Smooth muscle cell (in vitro differentiated cells): ENCODE measurements around the gene SPINT2. TPM values are rescaled to one million over a fixed set of nuclear protein-coding genes. Genes with fewer than 3 reads are reported as not detected.

Experiments
- DNase-seq: peaks from one replicate; lab custom pipeline; 2025; ENCODE audit not compliant: unreplicated experiment; lab: John Stamatoyannopoulos, UW
- H2AFZ ChIP-seq: fragments of 200-600 bp; sonication (generic); 2 replicates; pipeline ENCODE4 v1.6.0; 2016; ENCODE audit warnings: antibody characterized with exemption, low read depth, mild to moderate bottlenecking
- H3F3A ChIP-seq: fragments of 200-600 bp; sonication (generic); 2 replicates; pipeline ENCODE4 v1.6.0; 2017; ENCODE audit warnings: antibody characterized with exemption, low read depth
- H3K27ac ChIP-seq: fragments of 200-600 bp; sonication (generic); 2 replicates; pipeline ENCODE4 v1.5.1; 2016; ENCODE audit warnings: low read depth, mild to moderate bottlenecking
- H3K27me3 ChIP-seq: fragments of 200-600 bp; sonication (generic); 2 replicates; pipeline ENCODE4 v1.6.1; 2016; ENCODE audit warnings: low read depth, mild to moderate bottlenecking
- H3K36me3 ChIP-seq: fragments of 200-600 bp; sonication (generic); 2 replicates; pipeline ENCODE4 v1.5.1; 2016; ENCODE audit warnings: low read depth
- H3K4me1 ChIP-seq: fragments of 200-600 bp; sonication (generic); 2 replicates; pipeline ENCODE4 v1.5.1; 2016; ENCODE audit warnings: low read depth
- H3K4me2 ChIP-seq: fragments of 200-600 bp; sonication (generic); 2 replicates; pipeline ENCODE4 v1.6.0; 2016; ENCODE audit warnings: mild to moderate bottlenecking
- H3K4me3 ChIP-seq: fragments of 200-600 bp; sonication (generic); 2 replicates; pipeline ENCODE4 v1.5.1; 2016; ENCODE audit warnings: mild to moderate bottlenecking
- H3K79me2 ChIP-seq: fragments of 200-600 bp; sonication (generic); 2 replicates; pipeline ENCODE4 v1.6.0; 2016; ENCODE audit warnings: low read depth, mild to moderate bottlenecking
- H3K9ac ChIP-seq: fragments of 200-600 bp; sonication (generic); 2 replicates; pipeline ENCODE4 v1.6.0; 2016; ENCODE audit warnings: low read depth
- H3K9me3 ChIP-seq: fragments of 200-600 bp; sonication (generic); replicated peaks from 2 replicates; pipeline ENCODE4 v1.5.1; 2016; ENCODE audit warnings: low read depth
- H4K20me1 ChIP-seq: fragments of 200-600 bp; sonication (generic); 2 replicates; pipeline ENCODE4 v1.6.0; 2016; ENCODE audit warnings: low read depth
- CTCF ChIP-seq: fragments of 200-600 bp; sonication (generic); IDR thresholded peaks from 2 replicates; pipeline ENCODE4 v1.5.1; 2017; ENCODE audit warnings: borderline replicate concordance, mild to moderate bottlenecking, antibody characterized with exemption; ENCODE audit not compliant: insufficient read depth, poor library complexity, severe bottlenecking
- WGBS: methylation state at CpG from one replicate; pipeline ENCODE4 v1.1.7; 2016; ENCODE audit warnings: low lambda C conversion rate; 5-methylcytosine and 5-hydroxymethylcytosine counted together
- polyA plus RNA-seq: library from polyadenylated mRNA; unstranded; fragments of >200 nt; fragmentation: Nextera tagmentation; extraction: Ambion mirVana; gene quantifications from 2 replicates; pipeline ENCODE4 v1.2.1, GENCODE V29; 2016
- total RNA-seq: library from RNA; depleted of rRNA; stranded (reverse); fragments of >200 nt; gene quantifications from 2 replicates; pipeline ENCODE4 v1.2.3, GENCODE V29; 2014

The SPINT2 gene
- total and polyA plus RNA-seq, 2 experiments from 2014 or later, result 153 to 201 TPM

GRCh38 chr19:38262585-38263268 lies 1.6 kb upstream of the SPINT2 start:
- H3K36me3 ChIP-seq, result no peaks in the 10 kb centered on the region
- 91% methylated on average over 7 of the region's 7 CpGs for WGBS
- H3K79me2 ChIP-seq, result peaks cover 6% of the 10 kb centered on the region
- H3K9me3 ChIP-seq, result no peaks in the 10 kb centered on the region
- H2AFZ ChIP-seq, result no peak overlapping the region
- H3K27me3 ChIP-seq, result no peaks in the 10 kb centered on the region
- H3K9ac ChIP-seq, result no peak overlapping the region
- peaks cover 14% of the 10 kb centered on the region for H4K20me1 ChIP-seq
- TF ChIP-seq CTCF, result no peak
- peaks cover 15% of the 10 kb centered on the region for H3F3A ChIP-seq
- H3K27ac ChIP-seq, result peak overlapping the region; percentile 65
- H3K4me3 ChIP-seq, result no peak overlapping the region
- H3K4me1 ChIP-seq, result peaks cover 23% of the 10 kb centered on the region
- no peak for DNase-seq
- H3K4me2 ChIP-seq, result no peak overlapping the region

DNA sequence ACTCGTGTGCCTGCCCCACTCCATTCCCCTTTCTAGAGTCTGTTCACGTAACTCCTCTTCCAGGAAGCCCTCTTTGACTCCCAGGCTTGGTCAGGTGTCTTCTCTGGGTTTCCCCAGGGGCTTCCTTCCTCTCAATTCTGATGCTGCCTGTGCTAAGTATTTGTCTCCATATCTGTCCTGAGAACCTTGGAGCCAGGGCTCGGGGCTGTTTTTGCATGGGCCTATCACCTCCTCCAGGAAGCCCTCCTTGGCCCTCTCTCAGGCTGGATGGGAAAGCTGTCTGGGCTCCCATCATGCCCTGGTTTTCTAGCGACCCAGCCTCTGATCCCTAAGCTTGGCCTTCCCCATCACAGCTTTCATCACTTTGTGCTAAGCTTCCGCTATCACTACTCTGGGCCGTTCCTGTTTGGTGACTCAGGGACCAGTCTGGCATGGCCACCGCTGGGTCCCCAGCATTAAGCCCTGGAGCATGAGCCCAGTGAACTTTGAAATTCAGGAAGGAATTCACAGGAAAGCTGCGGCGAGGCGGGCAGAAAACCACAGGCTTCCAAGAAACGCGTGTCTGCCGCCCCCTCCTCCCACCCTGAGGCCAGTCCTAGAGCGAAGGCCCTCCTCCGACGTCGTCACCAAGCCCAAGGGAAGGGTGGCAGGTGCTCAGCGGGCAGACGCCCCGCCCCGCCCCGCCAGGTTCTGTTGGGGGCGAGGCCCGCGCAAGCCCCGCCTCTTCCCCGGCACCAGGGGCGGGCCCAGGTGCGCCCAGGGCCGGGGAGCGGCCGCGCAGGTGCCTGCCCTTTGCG lies 486 bp upstream of the SPINT2 start:
- peak overlapping the region; percentile 91 for H3K4me2 ChIP-seq
- no peaks in the 10 kb centered on the region for H3K27me3 ChIP-seq
- DNase-seq, result no peak
- H2AFZ ChIP-seq, result peak overlapping the region; percentile 51
- H3K79me2 ChIP-seq, result peaks cover 17% of the 10 kb centered on the region
- H3K36me3 ChIP-seq, result no peaks in the 10 kb centered on the region
- H3K4me1 ChIP-seq, result peaks cover 23% of the 10 kb centered on the region
- 15% methylated on average over 14 of the region's 34 CpGs for WGBS
- peaks cover 17% of the 10 kb centered on the region for H3F3A ChIP-seq
- peaks cover 26% of the 10 kb centered on the region for H4K20me1 ChIP-seq
- no peak for TF ChIP-seq CTCF
- peak overlapping the region; percentile 70 for H3K4me3 ChIP-seq
- H3K9me3 ChIP-seq, result no peaks in the 10 kb centered on the region
- peak overlapping the region; percentile 69 for H3K27ac ChIP-seq
- no peak overlapping the region for H3K9ac ChIP-seq

DNA sequence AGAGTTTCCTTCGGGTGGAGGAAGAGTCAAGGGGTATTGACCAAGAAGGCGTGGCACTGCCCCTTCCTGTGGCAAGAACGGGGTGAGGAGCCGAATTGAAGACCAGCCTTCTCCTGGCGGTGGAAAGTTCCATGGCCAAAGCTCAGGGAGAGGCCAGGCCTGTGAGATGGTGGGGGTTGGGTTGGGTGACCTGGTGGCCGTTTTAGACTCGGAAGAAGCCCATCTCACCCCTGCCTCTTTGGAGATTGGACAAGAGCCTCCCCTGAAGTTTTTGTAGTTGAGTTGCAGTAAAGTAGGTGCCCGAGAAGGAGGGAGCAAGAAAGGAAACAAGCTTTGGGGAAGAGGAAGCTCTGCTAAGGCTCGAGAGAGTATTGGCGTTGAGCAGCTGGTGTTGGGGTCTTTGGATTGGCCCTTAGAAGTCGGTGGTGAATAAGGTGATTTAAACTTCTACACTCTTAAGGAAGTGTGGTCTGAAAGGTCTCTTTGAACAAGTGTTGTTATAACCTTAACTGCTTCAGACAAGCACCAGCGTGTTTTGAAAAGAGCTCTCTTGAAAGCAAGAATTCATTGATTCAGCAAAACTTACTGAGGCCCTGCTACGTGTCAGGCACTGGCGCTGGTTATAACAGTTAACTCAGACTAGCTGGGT lies 964 bp downstream of the SPINT2 start:
- Histone ChIP-seq H3K4me1 (peaks cover 28% of the 10 kb centered on the region), H3K36me3 (no peaks in the 10 kb centered on the region), H3K27me3 (no peaks in the 10 kb centered on the region), H2AFZ (peak overlapping the region; percentile 51), H3K27ac (peak overlapping the region; percentile 69), H4K20me1 (peaks cover 35% of the 10 kb centered on the region), H3K4me2 (peak overlapping the region; percentile 91), H3K4me3 (peak overlapping the region; percentile 70), H3K9ac (peak overlapping the region; percentile 77), H3F3A (peaks cover 19% of the 10 kb centered on the region), H3K9me3 (no peaks in the 10 kb centered on the region), H3K79me2 (peaks cover 21% of the 10 kb centered on the region)
- DNase-seq, result no peak
- 26% methylated on average over 14 of the region's 14 CpGs for WGBS
- TF ChIP-seq CTCF, result no peak
